Putamen (tissue), 1 donor: ENCODE data around the gene ITPR3.
"Not testable (repeated sequence)": the region's sequence is repeated elsewhere in the genome, so short reads cannot be mapped to it uniquely, and the experiment has no call there.

Source experiments
- DNase-seq: peaks from one replicate; pipeline ENCODE4 v3.0.0-alpha.2; 2016; ENCODE audit warnings: low spot score

ITPR3 gene

DNA sequence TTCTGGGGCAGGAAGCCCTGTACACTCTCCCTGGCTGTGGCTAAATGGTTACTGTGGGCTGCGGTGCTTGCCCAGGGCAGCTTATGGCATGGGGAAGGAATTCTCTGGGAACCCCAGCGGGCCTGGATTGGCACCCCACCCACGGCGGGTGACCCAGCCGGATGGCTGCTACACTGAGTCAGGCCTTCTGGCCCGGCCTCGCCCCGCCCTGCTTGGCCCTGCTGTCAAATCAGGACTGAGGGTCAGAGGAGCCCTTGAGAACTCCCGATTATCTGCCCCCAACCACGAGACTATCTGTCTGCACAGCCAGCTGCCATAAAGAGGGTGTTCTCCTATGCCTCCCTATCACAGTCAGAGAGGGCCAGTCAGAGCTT, 7.3 kb upstream of the ITPR3 start:
- no peak for DNase-seq

DNA sequence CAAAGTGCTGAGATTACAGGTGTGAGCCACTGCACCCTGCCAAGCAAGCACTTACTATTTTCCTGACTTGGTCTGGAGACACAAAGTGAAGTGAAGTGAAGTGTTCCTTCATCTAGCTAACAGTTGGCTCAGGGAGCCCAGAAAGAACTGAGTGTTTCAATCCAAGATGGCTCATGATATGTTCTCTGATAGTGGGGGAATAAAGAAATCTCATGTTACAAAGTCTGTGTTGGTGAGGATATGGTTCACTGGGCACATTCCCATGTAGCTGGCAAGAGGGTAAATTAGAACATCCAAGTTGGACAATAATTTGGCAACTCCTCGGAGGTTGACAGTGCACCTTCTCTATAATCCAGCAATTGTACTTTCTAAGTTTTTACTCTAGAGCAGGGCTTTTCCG, 5.0 kb upstream of the ITPR3 start:
- no peak for DNase-seq

DNA sequence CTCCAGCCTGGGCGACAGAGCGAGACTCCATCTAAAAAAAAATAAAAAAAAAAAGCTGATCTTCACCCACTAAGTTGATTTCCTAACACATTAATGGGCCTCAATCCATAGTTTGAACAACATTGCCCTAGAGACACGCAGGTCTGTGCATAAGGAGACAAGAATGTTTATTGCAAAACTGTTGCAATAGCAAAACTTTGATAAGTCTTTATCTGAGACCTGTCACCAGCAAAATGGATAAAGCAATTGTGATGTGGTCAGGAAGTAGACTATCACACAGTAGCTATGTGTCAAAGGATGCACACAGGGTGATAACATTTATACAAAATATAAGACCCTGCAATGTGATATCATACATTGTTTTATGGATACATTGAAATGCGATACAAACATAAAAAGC, 4.2 kb upstream of the ITPR3 start:
- no peak for DNase-seq

DNA sequence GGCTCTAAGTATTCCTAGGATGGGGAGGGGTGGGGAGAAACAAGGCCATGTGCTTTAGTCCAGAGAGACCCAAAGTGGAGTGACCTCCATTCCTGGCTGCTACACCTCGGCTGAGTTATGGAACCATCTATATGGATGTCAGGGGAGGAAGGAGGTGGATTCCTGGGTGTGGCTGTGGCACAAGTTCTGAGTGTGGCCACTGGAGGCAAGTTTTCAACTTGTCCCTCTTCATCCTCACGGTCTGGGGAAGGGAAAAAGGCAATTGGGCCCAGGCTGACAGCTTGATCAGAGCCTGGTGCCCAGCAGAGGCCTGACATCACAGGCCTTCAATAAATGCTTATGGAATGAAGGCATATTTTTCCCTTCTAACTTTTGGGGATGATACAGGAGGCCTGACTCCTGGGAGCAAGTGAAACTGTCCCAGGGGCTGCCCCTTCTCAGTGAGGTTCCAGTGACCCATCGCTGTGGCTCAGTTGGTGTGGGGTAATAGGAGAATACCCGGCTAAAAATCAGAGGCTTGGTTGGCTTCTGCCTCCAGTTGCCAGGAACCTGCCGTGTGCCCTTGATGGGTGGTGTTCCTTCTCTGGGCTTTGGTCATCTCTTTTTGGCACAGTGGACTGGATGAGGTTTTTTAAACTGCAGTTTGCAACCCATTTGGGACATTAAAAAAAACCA, 1.8 kb upstream of the ITPR3 start:
- DNase-seq, result no peak

DNA sequence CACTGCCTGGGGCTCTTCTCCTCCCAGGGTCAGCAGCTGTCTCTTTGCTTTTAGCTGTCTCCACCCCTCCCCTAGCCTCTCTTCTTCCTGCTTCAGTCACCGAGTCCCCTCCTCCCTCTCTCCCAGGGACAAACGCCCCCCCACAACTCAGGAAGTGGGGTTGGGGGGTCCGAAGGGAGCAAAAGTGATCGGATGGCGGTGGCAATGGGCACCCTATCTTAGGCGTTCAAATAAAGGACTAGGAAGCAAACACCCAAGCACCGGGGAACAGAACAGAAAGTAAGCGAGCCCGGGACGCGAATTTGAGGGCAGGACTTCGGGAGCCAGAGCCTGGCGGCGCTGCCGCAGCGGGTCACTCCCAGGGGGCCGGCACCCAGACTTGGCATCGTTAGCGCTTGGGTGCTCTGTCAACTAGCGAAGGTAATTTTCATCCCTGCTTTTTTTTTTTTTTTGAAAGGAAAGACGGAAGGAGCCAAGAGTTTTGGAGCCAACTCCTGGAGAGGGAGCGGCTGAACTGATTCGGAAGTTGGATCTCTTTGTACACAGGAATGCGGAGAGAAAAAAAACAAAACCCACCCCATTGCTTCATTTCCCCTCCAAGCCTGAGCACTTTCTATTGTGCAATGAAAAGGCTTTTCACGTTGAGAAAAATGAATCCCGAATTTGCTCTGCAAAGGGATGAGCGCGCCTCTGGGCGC, 815 bp upstream of the ITPR3 start:
- DNase-seq, result no peak

DNA sequence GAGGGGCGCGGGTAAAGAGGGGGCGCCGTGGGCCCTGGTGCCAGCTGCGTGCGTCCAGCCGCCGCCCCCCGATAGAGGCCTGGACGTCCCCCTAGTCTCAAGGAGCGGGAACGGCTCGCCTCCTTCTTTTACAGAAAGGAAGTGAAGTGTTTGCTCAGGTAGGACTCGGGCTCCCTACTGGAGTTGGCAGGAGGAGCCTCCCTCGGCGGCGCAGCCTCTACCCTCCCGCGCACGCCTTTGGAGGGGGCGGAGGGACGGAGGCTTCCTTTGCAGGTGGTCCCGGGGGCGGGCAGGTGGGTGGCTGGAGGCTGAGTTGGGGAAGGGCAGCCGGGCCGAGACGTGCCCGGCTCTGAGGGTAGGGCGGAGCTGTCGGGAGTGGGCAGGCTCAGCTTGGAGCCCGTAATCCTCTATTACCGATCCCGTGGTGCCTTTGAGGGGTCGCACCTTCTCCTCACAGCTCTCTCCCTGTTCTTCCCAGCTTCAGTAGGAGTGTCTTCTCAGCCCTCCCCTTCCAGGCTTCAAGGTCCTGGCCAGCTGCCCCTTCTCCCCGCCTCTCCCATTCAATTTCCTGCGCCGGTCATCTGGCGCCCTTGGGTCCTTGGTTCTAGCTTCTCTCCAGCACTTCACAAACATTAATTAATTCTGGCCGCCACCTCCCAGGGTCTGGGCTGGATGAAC, 728 bp downstream of the ITPR3 start:
- DNase-seq, result no peak

DNA sequence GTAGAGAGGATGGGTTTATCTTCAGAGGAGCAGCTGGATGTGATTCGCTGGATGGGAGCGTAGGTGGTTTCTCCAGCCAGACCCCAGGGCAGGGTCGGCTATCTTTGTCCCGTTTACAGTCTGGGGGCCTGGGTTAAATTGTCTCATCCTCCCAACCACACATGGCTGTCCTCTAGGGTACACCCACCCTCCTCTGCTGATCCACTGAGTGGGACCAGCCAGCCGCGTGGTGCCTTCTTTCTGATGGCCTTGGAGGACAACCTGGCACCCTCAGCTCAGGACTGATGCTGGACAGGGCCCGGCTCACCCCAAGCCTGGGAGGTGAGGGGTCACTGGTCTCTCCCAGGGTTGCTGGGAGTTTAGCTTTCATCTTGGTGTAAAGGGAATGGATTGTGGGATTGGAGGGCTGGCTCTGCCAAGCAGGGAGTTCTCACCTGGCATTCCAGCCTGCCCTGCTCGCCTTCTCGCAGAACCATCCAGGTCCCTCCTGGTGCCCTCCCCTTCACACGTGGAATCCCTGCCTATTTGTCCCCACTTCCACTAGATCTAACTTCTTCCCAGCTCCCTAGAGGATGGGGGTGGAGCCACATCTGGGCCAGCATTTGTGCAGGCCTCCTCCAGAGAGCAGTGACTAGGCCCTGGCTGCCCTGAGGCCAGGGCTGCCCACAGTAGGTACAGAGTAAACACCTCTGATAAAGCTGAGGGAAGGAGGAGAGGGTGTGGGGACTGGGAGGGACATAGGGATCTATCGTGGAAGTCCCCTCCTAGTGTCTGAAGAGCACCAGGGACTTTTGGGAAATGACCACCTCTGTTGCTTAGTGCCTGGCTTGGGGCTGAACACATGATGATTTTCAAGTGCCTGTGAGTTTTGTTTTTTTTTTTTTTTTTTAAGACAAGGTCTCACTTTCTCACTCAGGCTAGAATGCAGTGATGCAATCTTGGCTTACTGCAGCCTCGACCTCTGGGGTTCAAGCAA, 1.6 kb downstream of the ITPR3 start:
- DNase-seq, result no peak

DNA sequence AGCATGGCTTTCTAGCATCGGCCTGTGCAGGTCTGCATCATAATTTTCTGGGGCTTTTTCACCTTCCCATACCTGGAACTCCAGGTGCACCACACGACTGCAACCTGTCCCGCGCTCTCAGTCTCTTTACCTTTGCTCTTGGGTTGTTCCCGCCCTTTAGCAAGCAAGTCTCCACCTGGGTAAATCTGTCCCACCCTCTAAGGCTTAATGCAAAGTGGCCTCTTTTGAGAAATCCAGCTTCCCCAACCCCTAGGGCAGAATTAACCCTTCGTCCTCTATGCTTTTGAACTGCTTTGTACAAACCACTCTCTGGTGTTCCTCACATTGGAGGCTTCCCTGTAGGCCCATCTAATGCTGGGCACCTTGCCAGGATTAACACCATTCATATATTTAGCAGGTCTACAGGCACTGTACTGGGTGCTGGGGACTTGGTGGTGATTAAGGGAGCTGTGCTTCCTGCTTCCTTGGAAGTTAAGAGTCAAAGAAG, 2.8 kb downstream of the ITPR3 start:
- DNase-seq, result no peak

DNA sequence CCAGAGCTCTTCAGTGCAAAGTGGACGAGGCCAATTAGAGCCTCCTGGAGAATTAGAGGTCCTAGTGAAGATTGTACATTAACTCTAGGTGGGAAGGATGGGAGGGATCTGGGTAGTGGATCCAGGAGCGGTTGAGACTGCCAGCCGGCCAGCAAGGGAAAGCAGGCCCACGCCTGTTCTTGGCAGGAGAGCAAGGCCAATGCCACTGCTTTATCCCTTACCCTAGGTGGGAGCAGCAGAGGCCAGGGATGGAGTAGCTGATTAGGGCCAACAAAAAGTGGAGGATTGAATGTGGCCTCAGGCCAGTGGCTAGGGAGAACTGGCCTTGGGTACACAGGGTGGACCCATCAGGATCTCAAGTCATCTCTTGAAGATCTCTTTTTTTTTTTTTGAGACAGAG, 3.7 kb downstream of the ITPR3 start:
- DNase-seq, result no peak

DNA sequence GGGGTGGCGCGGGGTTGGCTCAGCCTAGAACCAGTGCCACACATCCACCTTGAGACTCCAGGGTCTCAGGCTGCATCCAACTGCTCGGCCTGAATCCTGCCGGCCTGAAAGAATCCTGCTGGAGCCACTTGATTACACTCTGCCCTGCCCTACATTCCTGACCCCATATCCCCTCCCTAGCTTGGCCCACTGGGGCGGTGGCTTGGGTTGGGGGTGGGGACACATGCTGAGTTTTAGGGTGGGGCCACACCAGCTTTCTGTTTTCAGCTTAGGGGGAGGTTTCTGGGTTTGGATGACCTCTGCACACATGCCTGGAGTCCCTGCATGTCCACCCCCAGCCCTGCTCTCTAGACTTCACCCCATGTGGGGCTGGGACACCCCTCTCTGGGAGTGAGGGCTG, 6.8 kb downstream of the ITPR3 start:
- DNase-seq, result no peak

DNA sequence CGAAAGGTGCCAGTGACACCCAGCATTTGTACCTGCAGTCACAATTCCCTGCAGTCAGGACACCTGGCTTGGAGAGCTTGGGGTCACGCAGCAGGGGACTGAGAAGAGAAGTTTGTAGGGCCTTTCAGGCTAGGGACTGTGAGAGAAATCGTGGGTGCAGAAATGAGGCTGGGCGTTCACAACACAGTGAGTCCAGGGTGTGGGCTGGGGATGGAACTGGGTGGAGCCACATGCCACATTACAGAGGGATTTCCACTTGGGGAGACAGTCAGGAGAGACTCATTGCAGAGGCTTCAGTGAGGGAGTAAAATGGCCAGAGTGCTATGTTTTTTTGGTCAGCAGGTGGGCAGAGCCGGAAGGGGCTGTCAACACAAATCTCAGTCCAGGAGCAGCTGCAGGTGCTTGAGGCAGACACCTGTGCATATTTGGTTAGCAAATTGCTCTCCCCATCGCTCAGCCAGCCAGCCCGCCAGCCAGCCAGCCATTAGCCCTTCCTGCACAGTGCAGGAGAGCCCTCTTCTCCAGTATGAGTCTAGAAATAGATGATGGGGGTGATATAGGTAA, 7.4 kb downstream of the ITPR3 start:
- no peak for DNase-seq

DNA sequence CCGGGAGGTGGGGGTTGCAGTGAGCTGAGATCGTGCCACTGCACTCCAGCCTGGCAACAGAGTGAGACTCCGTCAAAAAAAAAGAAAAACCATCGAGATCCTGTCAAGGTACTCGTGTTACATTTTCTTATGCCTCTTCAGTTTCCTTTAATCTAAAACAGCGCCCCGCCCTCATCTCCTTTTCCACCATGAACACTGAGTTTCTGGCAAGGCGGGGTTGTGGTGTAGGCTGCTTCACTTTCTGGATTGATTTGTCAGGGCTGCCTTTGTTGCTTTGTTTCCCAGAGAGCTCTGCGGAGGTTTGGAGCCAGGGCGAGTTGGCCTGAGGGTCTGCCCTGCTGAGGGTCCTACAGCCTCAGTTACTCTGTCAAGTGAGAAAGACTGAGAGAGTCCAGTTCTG, 8.9 kb downstream of the ITPR3 start:
- no peak for DNase-seq

DNA sequence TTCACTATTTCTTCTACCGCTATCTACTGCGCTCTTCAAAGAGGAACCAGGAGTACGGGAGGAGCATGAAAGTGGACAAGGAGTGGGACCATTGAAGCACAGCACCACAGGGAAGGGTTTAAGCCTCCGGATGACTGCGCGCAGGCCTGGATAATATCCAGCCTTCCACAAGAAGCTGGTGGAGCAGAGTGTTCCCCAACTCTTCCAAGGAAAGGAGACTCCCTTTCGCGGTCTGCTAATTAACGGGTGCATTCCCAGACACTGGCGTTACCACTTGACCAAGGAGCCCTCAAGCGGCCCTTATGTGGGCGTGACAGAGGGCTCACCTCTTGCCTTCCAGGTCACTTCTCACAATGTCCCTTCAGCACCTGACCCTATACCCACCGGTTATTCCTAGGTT, 10.4 kb downstream of the ITPR3 start:
- not testable (repeated sequence) for DNase-seq

DNA sequence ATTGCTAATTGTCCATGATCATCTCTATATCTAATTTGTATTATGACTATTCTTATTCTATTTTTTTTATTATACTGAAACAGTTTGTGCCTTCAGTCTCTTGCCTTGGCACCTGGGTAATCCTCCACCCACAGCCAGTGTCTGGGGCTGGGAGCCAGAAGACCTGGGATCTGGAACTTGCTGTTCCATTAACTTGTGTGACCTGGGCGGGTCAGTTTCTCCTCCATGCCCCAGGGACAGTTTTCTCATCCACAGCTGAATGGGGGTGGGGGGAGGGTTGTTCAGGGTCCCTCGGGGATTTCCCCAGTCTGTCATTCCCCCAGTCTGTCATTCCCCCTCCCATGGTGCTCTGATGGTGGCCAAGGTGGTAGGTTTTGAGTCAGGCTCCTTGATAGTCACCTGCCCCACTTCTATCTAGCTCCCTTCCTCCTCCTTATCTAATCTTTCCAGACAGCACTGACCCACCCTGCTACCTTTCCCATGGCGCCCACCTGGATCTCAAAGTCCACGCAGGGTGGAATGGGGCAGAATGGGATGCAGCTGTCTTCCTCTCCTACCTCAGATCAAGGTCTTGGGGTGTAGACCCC, 10.9 kb downstream of the ITPR3 start:
- no peak for DNase-seq

DNA sequence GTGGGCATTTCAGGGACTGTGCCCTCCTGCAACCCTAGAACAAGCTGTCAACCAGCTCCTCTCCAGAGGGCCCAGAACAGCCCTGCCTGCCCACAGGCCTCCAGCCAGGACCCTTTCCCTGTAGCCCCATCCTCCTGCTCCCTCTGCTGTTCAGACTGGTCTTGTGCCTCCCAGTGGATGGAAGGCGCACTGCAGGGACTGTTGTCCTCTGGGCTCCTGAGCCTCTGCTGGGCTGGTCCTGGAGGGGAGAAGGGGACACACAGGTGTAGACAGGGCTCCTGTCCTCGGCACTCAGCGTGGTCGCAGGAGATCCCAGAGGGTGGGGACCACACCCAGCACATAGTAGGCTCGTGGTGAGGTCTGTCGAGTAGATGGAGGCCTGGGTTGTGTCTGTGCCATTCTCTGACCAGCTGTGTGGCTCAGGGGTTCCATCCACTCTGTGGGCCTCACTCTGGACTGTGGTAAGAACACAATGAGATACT, 11.5 kb downstream of the ITPR3 start:
- no peak for DNase-seq

DNA sequence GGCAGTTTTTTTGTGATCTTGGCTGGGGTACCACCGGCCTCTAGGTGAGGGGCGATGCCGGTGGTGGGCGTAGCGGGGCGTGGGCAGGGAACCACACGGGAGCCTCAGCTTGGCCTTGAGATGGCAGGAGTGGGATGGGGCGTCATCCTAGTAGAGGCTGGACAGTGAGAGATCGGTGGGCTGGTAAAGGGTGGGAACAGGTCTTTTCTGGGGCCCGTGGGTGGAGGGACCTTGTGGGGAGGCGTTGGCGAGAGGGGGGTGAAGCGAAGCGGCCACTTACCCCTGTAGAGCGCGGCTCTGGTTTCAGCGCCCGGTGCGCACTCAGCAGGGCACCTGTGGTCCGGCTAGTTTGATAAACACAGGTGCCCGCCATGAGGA, 12.0 kb downstream of the ITPR3 start:
- no peak for DNase-seq

DNA sequence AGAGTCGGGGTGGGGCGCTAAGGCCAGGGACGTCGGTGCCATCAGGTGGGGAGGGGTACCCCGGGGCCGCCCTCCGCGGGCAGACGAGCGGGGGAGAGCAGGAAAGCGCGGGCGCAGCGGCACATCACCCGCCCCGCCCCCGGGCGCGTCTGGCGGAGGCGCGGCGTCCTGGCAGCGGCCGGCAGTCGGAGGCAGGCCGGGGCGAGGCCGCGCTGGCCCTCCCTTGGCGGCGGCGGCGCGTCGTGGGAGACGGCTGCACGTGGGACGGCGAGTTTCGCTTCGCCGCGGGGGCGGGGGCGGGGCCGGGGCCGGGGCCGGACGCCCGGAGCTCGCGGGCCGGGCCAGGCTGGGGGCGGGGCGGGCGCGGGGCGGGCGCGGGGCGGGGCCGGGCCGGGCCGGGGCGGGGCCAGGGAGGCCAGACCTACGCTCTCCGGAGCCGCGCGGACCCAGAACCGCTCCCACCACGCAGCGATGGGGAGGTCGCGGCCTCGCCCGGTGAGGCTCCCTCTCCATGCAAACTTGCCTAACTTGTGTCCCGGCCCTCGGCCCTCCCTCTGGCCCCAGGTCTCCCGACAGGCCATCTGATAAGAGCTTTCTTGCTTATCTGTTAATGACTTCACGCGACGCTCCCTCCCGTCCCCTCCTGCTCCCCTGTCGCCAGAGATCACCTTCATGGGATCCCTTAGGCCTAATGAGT, 12.5 kb downstream of the ITPR3 start:
- peak; percentile 39 for DNase-seq

DNA sequence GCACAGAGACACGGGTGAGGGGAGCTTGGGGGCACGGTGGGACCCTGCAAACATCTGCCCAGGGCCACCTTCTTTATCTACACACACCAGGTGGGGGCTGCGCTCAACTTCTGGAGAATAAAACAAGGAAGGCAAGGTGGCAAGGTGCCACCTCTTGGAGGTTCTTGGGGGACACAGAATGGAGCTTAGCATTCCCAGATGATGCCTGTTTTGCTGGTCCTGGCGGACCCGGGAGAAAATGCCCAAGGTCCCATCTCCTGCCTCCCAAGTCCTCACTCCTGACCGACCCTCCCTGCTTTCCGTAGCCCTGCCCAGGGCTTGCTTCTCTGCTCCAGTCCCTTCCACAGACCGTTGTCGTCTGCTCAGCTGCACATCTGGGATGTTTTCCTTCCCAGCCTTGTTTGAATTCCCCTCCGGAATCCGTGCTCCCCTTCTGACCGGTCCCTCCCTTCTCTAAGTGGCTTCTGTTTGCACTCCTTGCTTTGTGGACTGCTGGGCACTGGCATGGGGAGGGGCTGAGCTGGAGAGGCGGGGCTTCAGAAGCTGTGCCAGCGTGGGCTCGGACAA, 13.1 kb downstream of the ITPR3 start:
- DNase-seq, result no peak

DNA sequence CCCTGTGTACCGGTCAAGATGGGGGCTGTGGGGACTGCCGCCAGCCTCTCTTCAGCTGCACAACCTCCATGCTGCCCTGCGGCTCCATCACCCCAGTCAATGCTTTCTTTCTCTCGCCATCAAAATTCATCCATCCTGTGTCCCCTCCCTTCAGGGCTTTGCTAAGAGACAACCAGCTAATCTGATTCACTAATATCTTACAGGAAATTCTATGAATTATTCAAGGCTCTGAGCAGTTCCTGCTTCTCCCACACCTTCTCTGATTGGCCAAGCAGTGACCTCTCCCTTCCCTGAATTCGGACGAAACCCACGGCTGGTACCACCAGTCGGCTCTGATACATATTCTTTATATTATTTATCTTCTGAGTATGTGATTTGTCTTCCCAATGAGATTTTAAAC, 13.8 kb downstream of the ITPR3 start:
- no peak for DNase-seq

DNA sequence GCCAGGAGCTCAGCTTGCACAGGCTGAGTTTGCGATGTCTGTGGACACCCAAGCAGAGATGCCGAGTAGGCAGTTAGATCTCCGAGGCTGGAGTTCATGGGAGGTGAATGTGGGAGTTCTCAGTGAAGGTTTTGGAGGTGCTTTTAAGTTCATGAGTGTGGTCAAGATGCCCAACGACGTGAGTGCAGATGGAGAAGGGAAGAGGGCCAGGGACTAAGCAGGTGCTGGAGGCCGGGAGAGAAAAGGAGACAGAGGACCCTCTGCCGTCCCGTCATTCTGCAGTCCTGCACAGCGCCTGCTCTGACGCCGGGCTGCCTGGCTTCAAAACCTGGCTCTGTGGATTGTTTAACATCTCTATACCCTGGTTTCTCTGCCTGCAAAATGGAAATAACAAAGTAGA, 15.5 kb downstream of the ITPR3 start:
- no peak for DNase-seq
